Measurements from ENCODE around the gene CR1L. TPM values are rescaled to one million over a fixed set of nuclear protein-coding genes. Genes with fewer than 3 reads are reported as not detected.
"Not testable (repeated sequence)": the region's sequence is repeated elsewhere in the genome, so short reads cannot be mapped to it uniquely, and the experiment has no call there.

The CR1L gene
- total RNA-seq, 1 donor from 2014 or later: not detected

- no peak overlapping the region for H3K4me2 ChIP-seq
- H3K27ac ChIP-seq: no peak overlapping the region
- Mint-ChIP-seq H3K27me3 (ENCODE audit: insufficient read depth, low read depth) (no peaks in the 10 kb centered on the region), H3K27ac (no peak overlapping the region), H3K9me3 (no peaks in the 10 kb centered on the region), H3K4me3 (no peak overlapping the region), H3K4me1 (no peaks in the 10 kb centered on the region), H3K36me3 (no peaks in the 10 kb centered on the region)
- no peaks in the 10 kb centered on the region for H3K79me2 ChIP-seq (ENCODE audit: low read depth)
- H4K20me1 ChIP-seq (ENCODE audit: low read depth): no peaks in the 10 kb centered on the region
- no peaks in the 10 kb centered on the region for H3F3A ChIP-seq (ENCODE audit: low read depth)
- TF ChIP-seq CTCF (IDR thresholded peaks at IDR 0.05): no peak
- TF ChIP-seq EZH2 (IDR thresholded peaks at IDR 0.05): no peak
- no peak for TF ChIP-seq EZH2phosphoT487 (IDR thresholded peaks at IDR 0.05)
- H3K4me1 ChIP-seq: peaks cover 13% of the 10 kb centered on the region
- no peak overlapping the region for H3K4me3 ChIP-seq
- H2AFZ ChIP-seq (replicated peaks): no peak overlapping the region
- DNase-seq (ENCODE audit: low spot score): no peak
- H3K9me3 ChIP-seq (ENCODE audit: low read depth): no peaks in the 10 kb centered on the region
- no peaks in the 10 kb centered on the region for H3K27me3 ChIP-seq
- H3K36me3 ChIP-seq: no peaks in the 10 kb centered on the region
- H3K9ac ChIP-seq: no peak overlapping the region
Measured at GRCh38 chr1:207628776-207629175, 16.2 kb upstream of the CR1L start.

GRCh38 chr1:207631137-207631536 lies 13.8 kb upstream of the CR1L start:
- H3K4me1 ChIP-seq: peaks cover 24% of the 10 kb centered on the region
- no peaks in the 10 kb centered on the region for H3F3A ChIP-seq (ENCODE audit: low read depth)
- TF ChIP-seq CTCF (IDR thresholded peaks at IDR 0.05) (no peak), EZH2 (IDR thresholded peaks at IDR 0.05) (no peak), EZH2phosphoT487 (IDR thresholded peaks at IDR 0.05) (no peak)
- Mint-ChIP-seq H3K9me3 (no peaks in the 10 kb centered on the region), H3K27ac (no peak overlapping the region), H3K4me1 (peaks cover 12% of the 10 kb centered on the region), H3K4me3 (no peak overlapping the region), H3K36me3 (no peaks in the 10 kb centered on the region), H3K27me3 (ENCODE audit: insufficient read depth, low read depth) (no peaks in the 10 kb centered on the region)
- H2AFZ ChIP-seq (replicated peaks): peak overlapping the region; percentile 93
- no peaks in the 10 kb centered on the region for H3K36me3 ChIP-seq
- no peaks in the 10 kb centered on the region for H3K79me2 ChIP-seq (ENCODE audit: low read depth)
- no peaks in the 10 kb centered on the region for H3K27me3 ChIP-seq
- H3K4me2 ChIP-seq: peak overlapping the region; percentile 45
- H3K9ac ChIP-seq: no peak overlapping the region
- H3K4me3 ChIP-seq: no peak overlapping the region
- H3K9me3 ChIP-seq (ENCODE audit: low read depth): no peaks in the 10 kb centered on the region
- DNase-seq (ENCODE audit: low spot score): no peak
- no peak overlapping the region for H3K27ac ChIP-seq
- H4K20me1 ChIP-seq (ENCODE audit: low read depth): no peaks in the 10 kb centered on the region

GRCh38 chr1:207633226-207633625 lies 11.7 kb upstream of the CR1L start:
- no peak for DNase-seq (ENCODE audit: low spot score)
- peaks cover 14% of the 10 kb centered on the region for H3K4me1 Mint-ChIP-seq
- Histone ChIP-seq H3K4me1 (peaks cover 24% of the 10 kb centered on the region), H3K9ac (no peak overlapping the region), H3K4me3 (no peak overlapping the region), H3K9me3 (ENCODE audit: low read depth) (no peaks in the 10 kb centered on the region), H3F3A (ENCODE audit: low read depth) (no peaks in the 10 kb centered on the region), H3K27me3 (no peaks in the 10 kb centered on the region), H3K4me2 (no peak overlapping the region), H3K27ac (no peak overlapping the region), H3K79me2 (ENCODE audit: low read depth) (no peaks in the 10 kb centered on the region), H4K20me1 (ENCODE audit: low read depth) (no peaks in the 10 kb centered on the region), H3K36me3 (no peaks in the 10 kb centered on the region), H2AFZ (replicated peaks) (no peak overlapping the region)
- H3K27ac Mint-ChIP-seq: no peak overlapping the region
- no peaks in the 10 kb centered on the region for H3K27me3 Mint-ChIP-seq (ENCODE audit: insufficient read depth, low read depth)
- H3K9me3 Mint-ChIP-seq: no peaks in the 10 kb centered on the region
- no peaks in the 10 kb centered on the region for H3K36me3 Mint-ChIP-seq
- H3K4me3 Mint-ChIP-seq: no peak overlapping the region
- TF ChIP-seq EZH2phosphoT487 (IDR thresholded peaks at IDR 0.05) (no peak), EZH2 (IDR thresholded peaks at IDR 0.05) (no peak), CTCF (IDR thresholded peaks at IDR 0.05) (no peak)

- H3K9ac ChIP-seq; H3K4me3 ChIP-seq; H3K9me3 ChIP-seq (ENCODE audit: low read depth); H3K27me3 Mint-ChIP-seq (ENCODE audit: insufficient read depth, low read depth); H3K4me2 ChIP-seq; H3K79me2 ChIP-seq (ENCODE audit: low read depth); DNase-seq (ENCODE audit: low spot score); H3K4me3 Mint-ChIP-seq; H3F3A ChIP-seq (ENCODE audit: low read depth); H3K27ac ChIP-seq; H4K20me1 ChIP-seq (ENCODE audit: low read depth); H3K9me3 Mint-ChIP-seq; H3K36me3 ChIP-seq; H3K36me3 Mint-ChIP-seq; H3K27me3 ChIP-seq; H3K27ac Mint-ChIP-seq; H2AFZ ChIP-seq (replicated peaks): not testable (repeated sequence)
- H3K4me1 Mint-ChIP-seq: peaks cover 17% of the 10 kb centered on the region
- peaks cover 26% of the 10 kb centered on the region for H3K4me1 ChIP-seq
Measured at GRCh38 chr1:207633699-207634289, 11.1 kb upstream of the CR1L start.

GRCh38 chr1:207634293-207634692 lies 10.6 kb upstream of the CR1L start:
- not testable (repeated sequence) for H3K36me3 Mint-ChIP-seq; H3K27ac Mint-ChIP-seq; H3K27me3 Mint-ChIP-seq (ENCODE audit: insufficient read depth, low read depth); H3K79me2 ChIP-seq (ENCODE audit: low read depth); H3K9me3 ChIP-seq (ENCODE audit: low read depth); H3K9ac ChIP-seq; H3K27me3 ChIP-seq; H4K20me1 ChIP-seq (ENCODE audit: low read depth); H3K4me2 ChIP-seq; DNase-seq (ENCODE audit: low spot score); H3K27ac ChIP-seq; H2AFZ ChIP-seq (replicated peaks); H3K4me3 ChIP-seq; H3K36me3 ChIP-seq; H3K9me3 Mint-ChIP-seq; H3F3A ChIP-seq (ENCODE audit: low read depth)
- peaks cover 28% of the 10 kb centered on the region for H3K4me1 ChIP-seq
- Mint-ChIP-seq H3K4me3 (peak overlapping the region; percentile 7), H3K4me1 (peaks cover 20% of the 10 kb centered on the region)
